ENCODE data around the gene ZXDC.

DNA sequence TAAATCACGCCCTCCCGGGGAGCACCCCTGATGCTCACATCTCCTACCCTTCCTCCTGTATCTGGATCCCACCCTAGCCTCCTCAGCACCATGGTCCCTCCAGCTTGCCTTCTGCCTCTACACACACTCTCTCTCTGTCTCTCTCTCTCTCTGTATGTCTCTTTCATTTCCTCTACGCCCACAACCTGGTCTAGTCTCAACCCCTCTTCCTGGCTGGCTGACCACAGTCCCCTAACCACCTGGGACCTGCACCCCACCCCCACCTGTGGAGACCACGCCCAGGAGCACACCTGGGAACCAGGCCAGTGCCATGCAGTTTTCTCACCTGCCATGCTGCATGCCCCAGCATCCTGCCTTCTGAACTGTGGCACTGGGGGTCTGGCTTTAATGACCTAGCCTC, 84.9 kb downstream of the ZXDC start:
- TF ChIP-seq, protein P1, sequence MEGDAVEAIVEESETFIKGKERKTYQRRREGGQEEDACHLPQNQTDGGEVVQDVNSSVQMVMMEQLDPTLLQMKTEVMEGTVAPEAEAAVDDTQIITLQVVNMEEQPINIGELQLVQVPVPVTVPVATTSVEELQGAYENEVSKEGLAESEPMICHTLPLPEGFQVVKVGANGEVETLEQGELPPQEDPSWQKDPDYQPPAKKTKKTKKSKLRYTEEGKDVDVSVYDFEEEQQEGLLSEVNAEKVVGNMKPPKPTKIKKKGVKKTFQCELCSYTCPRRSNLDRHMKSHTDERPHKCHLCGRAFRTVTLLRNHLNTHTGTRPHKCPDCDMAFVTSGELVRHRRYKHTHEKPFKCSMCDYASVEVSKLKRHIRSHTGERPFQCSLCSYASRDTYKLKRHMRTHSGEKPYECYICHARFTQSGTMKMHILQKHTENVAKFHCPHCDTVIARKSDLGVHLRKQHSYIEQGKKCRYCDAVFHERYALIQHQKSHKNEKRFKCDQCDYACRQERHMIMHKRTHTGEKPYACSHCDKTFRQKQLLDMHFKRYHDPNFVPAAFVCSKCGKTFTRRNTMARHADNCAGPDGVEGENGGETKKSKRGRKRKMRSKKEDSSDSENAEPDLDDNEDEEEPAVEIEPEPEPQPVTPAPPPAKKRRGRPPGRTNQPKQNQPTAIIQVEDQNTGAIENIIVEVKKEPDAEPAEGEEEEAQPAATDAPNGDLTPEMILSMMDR (IDR thresholded peaks at IDR 0.05; ENCODE audit: low read depth, low read length, poor library complexity, severe bottlenecking) = no peak
- TF ChIP-seq EZH2phosphoT487 (IDR thresholded peaks at IDR 0.05; ENCODE audit: borderline replicate concordance, low read length) = no peak

All from DOHH2 (cell line).